ENCODE data around the gene IL16. TPM values are rescaled to one million over a fixed set of nuclear protein-coding genes. Genes with fewer than 3 reads are reported as not detected.

Gene IL16
- polyA plus RNA-seq, 1 donor from 2014 or later = not detected

GRCh38 chr15:81332326-81332725, 135.6 kb downstream of the IL16 start:
- TF ChIP-seq POLR2AphosphoS5 (IDR thresholded peaks at IDR 0.05) (no peak), CTCF (IDR thresholded peaks at IDR 0.05; ENCODE audit: poor library complexity, severe bottlenecking) (no peak), EP300 (conservative IDR thresholded peaks at IDR 0.05; ENCODE audit: poor library complexity, severe bottlenecking) (no peak), RAD21 (conservative IDR thresholded peaks at IDR 0.05) (no peak), TAF1 (IDR thresholded peaks at IDR 0.05; ENCODE audit: low read depth) (no peak), EZH2 (IDR thresholded peaks at IDR 0.05; ENCODE audit: borderline replicate concordance, insufficient read depth, low read length, poor library complexity, severe bottlenecking) (no peak), MXI1 (conservative IDR thresholded peaks at IDR 0.05; ENCODE audit: poor library complexity, severe bottlenecking) (no peak), SMC3 (conservative IDR thresholded peaks at IDR 0.05; ENCODE audit: poor library complexity) (no peak), REST (IDR thresholded peaks at IDR 0.05; ENCODE audit: borderline replicate concordance) (no peak)
- Histone ChIP-seq H2AFZ (ENCODE audit: low read depth, low read length) (no peak overlapping the region), H3K36me3 (ENCODE audit: insufficient read depth, low read length) (no peaks in the 10 kb centered on the region), H3K9me3 (ENCODE audit: low read length) (no peaks in the 10 kb centered on the region), H3K4me2 (ENCODE audit: low read length) (no peak overlapping the region), H3K9ac (ENCODE audit: low read length) (no peak overlapping the region), H3K79me2 (replicated peaks; ENCODE audit: insufficient read depth, low read length) (no peaks in the 10 kb centered on the region), H3K27ac (ENCODE audit: low read length) (no peak overlapping the region), H4K20me1 (ENCODE audit: insufficient read depth) (no peaks in the 10 kb centered on the region), H3K9me2 (ENCODE audit: insufficient read depth, low read length) (no peaks in the 10 kb centered on the region), H3K27me3 (ENCODE audit: insufficient read depth, low read depth, low read length) (no peaks in the 10 kb centered on the region), H3F3A (ENCODE audit: insufficient read depth, low read length, poor library complexity, severe bottlenecking) (no peaks in the 10 kb centered on the region), H3K4me3 (ENCODE audit: low read length) (no peak overlapping the region)

GRCh38 chr15:81333363-81333762, 136.7 kb downstream of the IL16 start:
- no peak for TF ChIP-seq REST (IDR thresholded peaks at IDR 0.05; ENCODE audit: borderline replicate concordance)
- no peak for TF ChIP-seq CTCF (IDR thresholded peaks at IDR 0.05; ENCODE audit: poor library complexity, severe bottlenecking)
- TF ChIP-seq EP300 (conservative IDR thresholded peaks at IDR 0.05; ENCODE audit: poor library complexity, severe bottlenecking) = no peak
- TF ChIP-seq MXI1 (conservative IDR thresholded peaks at IDR 0.05; ENCODE audit: poor library complexity, severe bottlenecking) = no peak
- TF ChIP-seq SMC3 (conservative IDR thresholded peaks at IDR 0.05; ENCODE audit: poor library complexity) = no peak
- H2AFZ ChIP-seq (ENCODE audit: low read depth, low read length) = no peak overlapping the region

More at GRCh38 chr15:81333363-81333762, 136.7 kb downstream of the IL16 start:
- Histone ChIP-seq H3K27me3 (ENCODE audit: insufficient read depth, low read depth, low read length) (no peaks in the 10 kb centered on the region), H3K9ac (ENCODE audit: low read length) (no peak overlapping the region), H3F3A (ENCODE audit: insufficient read depth, low read length, poor library complexity, severe bottlenecking) (no peaks in the 10 kb centered on the region), H3K9me2 (ENCODE audit: insufficient read depth, low read length) (no peaks in the 10 kb centered on the region), H4K20me1 (ENCODE audit: insufficient read depth) (no peaks in the 10 kb centered on the region), H3K36me3 (ENCODE audit: insufficient read depth, low read length) (no peaks in the 10 kb centered on the region), H3K9me3 (ENCODE audit: low read length) (no peaks in the 10 kb centered on the region), H3K4me2 (ENCODE audit: low read length) (no peak overlapping the region), H3K4me3 (ENCODE audit: low read length) (no peak overlapping the region), H3K79me2 (replicated peaks; ENCODE audit: insufficient read depth, low read length) (no peaks in the 10 kb centered on the region), H3K27ac (ENCODE audit: low read length) (no peak overlapping the region)

All from neural cell (in vitro differentiated cells).